OCI-LY3 (cell line): Measurements from ENCODE around the gene EHMT1.

Experiments used
- H2AFZ ChIP-seq: fragments of 200-600, 300-600 bp; shearing (Covaris generic); 2 replicates; pipeline ENCODE4 v1.6.0; 2014; ENCODE audit warnings: antibody characterized with exemption, low read depth, low read length
- H3K27ac ChIP-seq: fragments of 200-600, 300-600 bp; sonication (generic); 2 replicates; pipeline ENCODE4 v1.5.1; 2014; ENCODE audit warnings: mild to moderate bottlenecking, low read length, moderate library complexity, mixed read lengths
- H3K27me3 ChIP-seq: fragments of 200-600, 300-600 bp; sonication (generic); 2 replicates; pipeline ENCODE4 v1.6.1; 2014; ENCODE audit warnings: low read depth, low read length, mixed read lengths
- H3K36me3 ChIP-seq: fragments of 200-600, 300-600 bp; sonication (generic); replicated peaks from 2 replicates; pipeline ENCODE3; 2014; ENCODE audit warnings: low read depth, low read length, mixed read lengths
- H3K4me1 ChIP-seq: fragments of 300-600, 200-600 bp; sonication (generic); 2 replicates; pipeline ENCODE4 v1.6.1; 2014; ENCODE audit warnings: low read length, mixed read lengths
- H3K4me2 ChIP-seq: fragments of 200-600, 300-600 bp; sonication (generic); 2 replicates; pipeline ENCODE4 v1.6.1; 2014; ENCODE audit warnings: low read length, mixed read lengths
- H3K4me3 ChIP-seq: fragments of 300-600, 200-600 bp; sonication (generic); 2 replicates; pipeline ENCODE4 v1.5.1; 2014; ENCODE audit warnings: antibody characterized with exemption, mild to moderate bottlenecking, low read length, moderate library complexity
- H3K79me2 ChIP-seq: fragments of 300-600, 200-600 bp; shearing (Covaris generic); 2 replicates; pipeline ENCODE4 v1.6.1; 2014; ENCODE audit warnings: mild to moderate bottlenecking, low read length, mixed read lengths
- H3K9ac ChIP-seq: fragments of 300-600, 200-600 bp; shearing (Covaris generic); 2 replicates; pipeline ENCODE4 v1.6.0; 2014; ENCODE audit warnings: mild to moderate bottlenecking, low read length, moderate library complexity
- H3K9me3 ChIP-seq: fragments of 200-600, 300-600 bp; shearing (Covaris generic); 2 replicates; pipeline ENCODE4 v1.6.1; 2014; ENCODE audit warnings: low read length, mixed read lengths; ENCODE audit not compliant: insufficient read depth
- H4K20me1 ChIP-seq: fragments of 200-600, 300-600 bp; sonication (generic); 2 replicates; pipeline ENCODE4 v1.6.1; 2016; ENCODE audit warnings: low read length, mixed read lengths; ENCODE audit not compliant: insufficient read depth
- CTCF ChIP-seq: fragments of 200-600, 300-600 bp; sonication (generic); IDR thresholded peaks from 2 replicates; pipeline ENCODE4 v1.5.1; 2014; ENCODE audit warnings: antibody characterized with exemption, low read length, low read depth
- EZH2phosphoT487 ChIP-seq: fragments of 200-600 bp; shearing (Covaris generic); IDR thresholded peaks from 2 replicates; pipeline ENCODE4 v1.6.1; 2018; ENCODE audit warnings: antibody characterized with exemption, mixed run types, low read depth

Gene EHMT1

GRCh38 chr9:137694236-137694959 is 75.6 kb downstream of the EHMT1 start:
- Histone ChIP-seq H4K20me1 (peaks cover 42% of the 10 kb centered on the region), H3K36me3 (no peaks in the 10 kb centered on the region), H3K27ac (no peak overlapping the region), H3K27me3 (no peaks in the 10 kb centered on the region), H3K9me3 (no peaks in the 10 kb centered on the region), H3K79me2 (peaks cover 85% of the 10 kb centered on the region), H3K4me2 (no peak overlapping the region), H3K4me3 (no peak overlapping the region), H2AFZ (no peak overlapping the region), H3K9ac (no peak overlapping the region), H3K4me1 (no peaks in the 10 kb centered on the region)
- TF ChIP-seq EZH2phosphoT487 (no peak), CTCF (no peak)

- no peak overlapping the region for H3K4me2 ChIP-seq
- H3K27me3 ChIP-seq, result no peaks in the 10 kb centered on the region
- H3K9ac ChIP-seq, result no peak overlapping the region
- H3K4me3 ChIP-seq, result no peak overlapping the region
- peaks cover 42% of the 10 kb centered on the region for H4K20me1 ChIP-seq
- no peak overlapping the region for H3K27ac ChIP-seq
- H2AFZ ChIP-seq, result no peak overlapping the region
- TF ChIP-seq CTCF (peak; percentile 52), EZH2phosphoT487 (no peak)
- H3K79me2 ChIP-seq, result peaks cover 85% of the 10 kb centered on the region
- no peaks in the 10 kb centered on the region for H3K4me1 ChIP-seq
- H3K36me3 ChIP-seq, result no peaks in the 10 kb centered on the region
- no peaks in the 10 kb centered on the region for H3K9me3 ChIP-seq
These were observed 76.4 kb downstream of the EHMT1 start for GRCh38 chr9:137694962-137695875.

GRCh38 chr9:137696136-137696925 is 77.5 kb downstream of the EHMT1 start:
- H3K27me3 ChIP-seq, result no peaks in the 10 kb centered on the region

More at GRCh38 chr9:137696136-137696925, 77.5 kb downstream of the EHMT1 start:
- H3K36me3 ChIP-seq, result peaks cover 6% of the 10 kb centered on the region
- H3K79me2 ChIP-seq, result peaks cover 83% of the 10 kb centered on the region
- no peak overlapping the region for H3K27ac ChIP-seq
- peaks cover 42% of the 10 kb centered on the region for H4K20me1 ChIP-seq
- no peak overlapping the region for H3K4me2 ChIP-seq
- H3K9ac ChIP-seq, result no peak overlapping the region
- no peak for TF ChIP-seq EZH2phosphoT487
- no peak for TF ChIP-seq CTCF
- H3K4me3 ChIP-seq, result no peak overlapping the region
- H2AFZ ChIP-seq, result no peak overlapping the region
- no peaks in the 10 kb centered on the region for H3K9me3 ChIP-seq
- no peaks in the 10 kb centered on the region for H3K4me1 ChIP-seq
